GM18868 (cell line): ENCODE data around the gene GJB3.
"Not testable (repeated sequence)": the region's sequence is repeated elsewhere in the genome, so short reads cannot be mapped to it uniquely, and the experiment has no call there.

Experiments
- ATAC-seq: cut with Tn5 transposase; IDR thresholded peaks from one replicate; pipeline ENCODE4 v1.9.1; 2021; ENCODE audit warnings: mild to moderate bottlenecking, moderate library complexity; ENCODE audit not compliant: unreplicated experiment

The GJB3 gene

GRCh38 chr1:34785231-34785874, 4.3 kb downstream of the GJB3 start:
- no peak for ATAC-seq

GRCh38 chr1:34785875-34786470, 5.0 kb downstream of the GJB3 start:
- no peak for ATAC-seq

- no peak for ATAC-seq
These were observed 5.7 kb downstream of the GJB3 start for GRCh38 chr1:34786521-34787325.

GRCh38 chr1:34787461-34788420, 6.7 kb downstream of the GJB3 start:
- no peak for ATAC-seq

- ATAC-seq: no peak
These were observed 10.0 kb downstream of the GJB3 start for GRCh38 chr1:34790985-34791384.

- ATAC-seq: no peak
These were observed 11.4 kb downstream of the GJB3 start for GRCh38 chr1:34792424-34792823.

- no peak for ATAC-seq
These were observed 12.1 kb downstream of the GJB3 start, which contains the start of gene GJA4 for GRCh38 chr1:34792868-34793727. TSS of gene GJA4 (plus strand) at chr1:34792999. CDS start at chr1:34794214, 1,215 bp downstream.

GRCh38 chr1:34794001-34794789, 13.2 kb downstream of the GJB3 start:
- no peak for ATAC-seq

- no peak for ATAC-seq
These were observed 13.8 kb downstream of the GJB3 start for GRCh38 chr1:34794790-34795180.

- no peak for ATAC-seq
These were observed 14.9 kb downstream of the GJB3 start for GRCh38 chr1:34795916-34796315.

GRCh38 chr1:34796990-34797389, 16.0 kb downstream of the GJB3 start:
- ATAC-seq: no peak

- no peak for ATAC-seq
These were observed 19.2 kb downstream of the GJB3 start for GRCh38 chr1:34800214-34800613.

GRCh38 chr1:34803770-34804169, 22.8 kb downstream of the GJB3 start:
- no peak for ATAC-seq

- no peak for ATAC-seq
These were observed 25.4 kb downstream of the GJB3 start for GRCh38 chr1:34806396-34806795.

GRCh38 chr1:34808051-34808810, 27.2 kb downstream of the GJB3 start:
- ATAC-seq: no peak

GRCh38 chr1:34810781-34811180, 29.8 kb downstream of the GJB3 start:
- ATAC-seq: not testable (repeated sequence)

GRCh38 chr1:34816332-34816731, 35.3 kb downstream of the GJB3 start:
- no peak for ATAC-seq

GRCh38 chr1:34816778-34817177, 35.8 kb downstream of the GJB3 start:
- no peak for ATAC-seq
